Measurements from ENCODE around the gene MTX3. TPM values are rescaled to one million over a fixed set of nuclear protein-coding genes. Genes with fewer than 3 reads are reported as not detected.
A peak's percentile ranks its signal among the peaks of the same experiment; 100 is the strongest.

Gene MTX3
- polyA plus RNA-seq, 1 of the 3 experiments (the other 2 are of a cell fraction), result 6.8 TPM

- Histone ChIP-seq H3K4me2 (no peak overlapping the region), H3F3A (replicated peaks; ENCODE audit: insufficient read depth) (no peaks in the 10 kb centered on the region), H3K9ac (no peak overlapping the region), H3K27me3 (ENCODE audit: insufficient read depth) (peaks cover 17% of the 10 kb centered on the region), H4K20me1 (ENCODE audit: insufficient read depth) (no peaks in the 10 kb centered on the region), H3K4me1 (ENCODE audit: control insufficient read depth in 1 of 2, insufficient read depth in 2 of 2, low read depth in 1 of 2, low read length in 1 of 2) (peaks cover 0 to 2% of the 10 kb centered on the region in 2 experiments; a peak in 1 of 4 replicates), H3K36me3 (replicated peaks in 1 of 2; ENCODE audit: control insufficient read depth in 1 of 2, insufficient read depth in 2 of 2, low read length in 1 of 2) (no peaks in the 10 kb centered on the region), H3K9me3 (no peaks in the 10 kb centered on the region), H3K4me3 (ENCODE audit: low read depth in 2 of 2, low read length in 1 of 2) (no peak overlapping the region; a peak in 1 of 4 replicates), H3K9me2 (no peaks in the 10 kb centered on the region), H3K79me2 (ENCODE audit: insufficient read depth) (no peaks in the 10 kb centered on the region), H2AFZ (ENCODE audit: low read depth) (no peak overlapping the region), H3K27ac (ENCODE audit: low read depth in 2 of 2, low read length in 1 of 2) (no peak overlapping the region)
- CTCF ChIA-PET, result interaction anchor here (1.0 kb wide), 1 partner anchor 11 kb away, joined by 3 read pairs; no protein-coding TSS in a partner anchor
- POLR2A ChIA-PET, result no interaction called here
- peak; percentile 15 for DNase-seq
- TF ChIP-seq YY1 (IDR thresholded peaks at IDR 0.05; ENCODE audit: low read depth) (no peak), FOXJ3 (CRISPR knock-in tag; IDR thresholded peaks at IDR 0.05) (no peak), RXRA (IDR thresholded peaks at IDR 0.05; ENCODE audit: borderline replicate concordance, low read depth) (no peak)
- 84% methylated on average over 7 of the region's 7 CpGs for WGBS (ENCODE audit: low lambda C conversion rate)
Measured at GRCh38 chr5:80035839-80036238, 44.8 kb upstream of the MTX3 start.

GRCh38 chr5:80034962-80035821 is 44.1 kb upstream of the MTX3 start, which contains the start of gene THBS4:
TSS of gene THBS4 (plus strand) at chr5:80035348. CDS start at chr5:80035538, 190 bp downstream.
- no peak within 1 kb of the TSS for H2AFZ ChIP-seq (ENCODE audit: low read depth)
- ChIA-PET CTCF (interaction anchor here (1.0 to 1.5 kb wide), 2 partner anchors 11 to 48 kb away, joined by 3 to 4 read pairs; no protein-coding TSS in a partner anchor), POLR2A (no interaction called here)

More at GRCh38 chr5:80034962-80035821, 44.1 kb upstream of the MTX3 start, which contains the start of gene THBS4:
- TF ChIP-seq IRF3 (IDR thresholded peaks at IDR 0.05; ENCODE audit: low read depth, low read length), result no peak
- no peak for TF ChIP-seq FOSL2 (IDR thresholded peaks at IDR 0.05; ENCODE audit: borderline replicate concordance, low read depth)
- TF ChIP-seq REST (IDR thresholded peaks at IDR 0.05; ENCODE audit: low read depth, low read length), result no peak
- TF ChIP-seq FOXM1 (IDR thresholded peaks at IDR 0.05; ENCODE audit: low read depth), result no peak
- TF ChIP-seq ZBTB33 (IDR thresholded peaks at IDR 0.05; ENCODE audit: borderline replicate concordance, low read depth), result no peak
- no peak for TF ChIP-seq GATA2 (CRISPR knock-in tag; IDR thresholded peaks at IDR 0.05)
- TF ChIP-seq ELF1 (IDR thresholded peaks at IDR 0.05), result no peak
- no peak for TF ChIP-seq SMC3 (IDR thresholded peaks at IDR 0.05; ENCODE audit: low read depth, low read length)
- TF ChIP-seq YY1 (IDR thresholded peaks at IDR 0.05; ENCODE audit: low read depth), result no peak
- TF ChIP-seq TEAD4 (IDR thresholded peaks at IDR 0.05; ENCODE audit: borderline replicate concordance, insufficient read depth), result no peak
- no peak for TF ChIP-seq FOXJ3 (CRISPR knock-in tag; IDR thresholded peaks at IDR 0.05)
- TF ChIP-seq RCOR1 (IDR thresholded peaks at IDR 0.05; ENCODE audit: low read length), result no peak
- TF ChIP-seq NRF1 (IDR thresholded peaks at IDR 0.05; ENCODE audit: low read depth, low read length), result no peak
- no peak for TF ChIP-seq USF2 (IDR thresholded peaks at IDR 0.05; ENCODE audit: borderline replicate concordance, low read depth, low read length)
- no peak for TF ChIP-seq MXI1 (IDR thresholded peaks at IDR 0.05; ENCODE audit: low read depth, low read length)
- no peak for TF ChIP-seq TAF1 (IDR thresholded peaks at IDR 0.05; ENCODE audit: borderline replicate concordance, low read depth, low read length)
- TF ChIP-seq EZH2phosphoT487 (IDR thresholded peaks at IDR 0.05; ENCODE audit: borderline replicate concordance, low read depth), result no peak
- TF ChIP-seq RXRA (IDR thresholded peaks at IDR 0.05; ENCODE audit: borderline replicate concordance, low read depth), result no peak
- H3K9ac ChIP-seq, result no peak within 1 kb of the TSS
- peak within 1 kb of the TSS in 1 of 2 experiments; percentile 40; a peak in 2 of 4 replicates for H3K4me3 ChIP-seq (ENCODE audit: low read depth in 2 of 2, low read length in 1 of 2)
- H3K79me2 ChIP-seq (ENCODE audit: insufficient read depth), result no peaks in the 10 kb centered on the region
- peaks cover 0 to 2% of the 10 kb centered on the region in 2 experiments; a peak in 1 of 4 replicates for H3K4me1 ChIP-seq (ENCODE audit: control insufficient read depth in 1 of 2, insufficient read depth in 2 of 2, low read depth in 1 of 2, low read length in 1 of 2)
- DNase-seq, result peak; percentile 78
- 37% methylated on average over 43 of the region's 76 CpGs for WGBS (ENCODE audit: low lambda C conversion rate)
- peaks cover 17% of the 10 kb centered on the region for H3K27me3 ChIP-seq (ENCODE audit: insufficient read depth)
- no peak within 1 kb of the TSS for H3K4me2 ChIP-seq
- H3K36me3 ChIP-seq (replicated peaks in 1 of 2; ENCODE audit: control insufficient read depth in 1 of 2, insufficient read depth in 2 of 2, low read length in 1 of 2), result no peaks in the 10 kb centered on the region
- no peaks in the 10 kb centered on the region for H3K9me3 ChIP-seq
- no peaks in the 10 kb centered on the region for H4K20me1 ChIP-seq (ENCODE audit: insufficient read depth)
- no peaks in the 10 kb centered on the region for H3K9me2 ChIP-seq
- H3K27ac ChIP-seq (ENCODE audit: low read depth in 2 of 2, low read length in 1 of 2), result no peak within 1 kb of the TSS
- H3F3A ChIP-seq (replicated peaks; ENCODE audit: insufficient read depth), result no peaks in the 10 kb centered on the region

All from SK-N-SH (cell line).